Fibroblast of the aortic adventitia (primary cell): Measurements from ENCODE around the gene CCNF. TPM values are rescaled to one million over a fixed set of nuclear protein-coding genes. Genes with fewer than 3 reads are reported as not detected.
"Not testable (repeated sequence)": the region's sequence is repeated elsewhere in the genome, so short reads cannot be mapped to it uniquely, and the experiment has no call there.

Experiments
- DNase-seq: peaks from one replicate; pipeline ENCODE4 v3.0.0-alpha.2; 2010; ENCODE audit warnings: low read depth
- H3K4me3 ChIP-seq: 2 replicates; pipeline ENCODE4 v1.5.1; 2011; ENCODE audit warnings: low read depth, mild to moderate bottlenecking, control low read depth, low read length, moderate library complexity
- CTCF ChIP-seq: IDR thresholded peaks from 2 replicates; pipeline ENCODE4 v1.5.1; 2011; ENCODE audit warnings: mild to moderate bottlenecking, low read length, control low read depth, inconsistent platforms; ENCODE audit not compliant: insufficient read depth
- total RNA-seq: library from RNA; depleted of rRNA; stranded (reverse); fragments of >200 nt; gene quantifications from 2 replicates; pipeline ENCODE4 v1.2.3, GENCODE V29; 2012; ENCODE audit warnings: low replicate concordance

The CCNF gene
- total RNA-seq, 1 donor: 21.1 TPM

DNA sequence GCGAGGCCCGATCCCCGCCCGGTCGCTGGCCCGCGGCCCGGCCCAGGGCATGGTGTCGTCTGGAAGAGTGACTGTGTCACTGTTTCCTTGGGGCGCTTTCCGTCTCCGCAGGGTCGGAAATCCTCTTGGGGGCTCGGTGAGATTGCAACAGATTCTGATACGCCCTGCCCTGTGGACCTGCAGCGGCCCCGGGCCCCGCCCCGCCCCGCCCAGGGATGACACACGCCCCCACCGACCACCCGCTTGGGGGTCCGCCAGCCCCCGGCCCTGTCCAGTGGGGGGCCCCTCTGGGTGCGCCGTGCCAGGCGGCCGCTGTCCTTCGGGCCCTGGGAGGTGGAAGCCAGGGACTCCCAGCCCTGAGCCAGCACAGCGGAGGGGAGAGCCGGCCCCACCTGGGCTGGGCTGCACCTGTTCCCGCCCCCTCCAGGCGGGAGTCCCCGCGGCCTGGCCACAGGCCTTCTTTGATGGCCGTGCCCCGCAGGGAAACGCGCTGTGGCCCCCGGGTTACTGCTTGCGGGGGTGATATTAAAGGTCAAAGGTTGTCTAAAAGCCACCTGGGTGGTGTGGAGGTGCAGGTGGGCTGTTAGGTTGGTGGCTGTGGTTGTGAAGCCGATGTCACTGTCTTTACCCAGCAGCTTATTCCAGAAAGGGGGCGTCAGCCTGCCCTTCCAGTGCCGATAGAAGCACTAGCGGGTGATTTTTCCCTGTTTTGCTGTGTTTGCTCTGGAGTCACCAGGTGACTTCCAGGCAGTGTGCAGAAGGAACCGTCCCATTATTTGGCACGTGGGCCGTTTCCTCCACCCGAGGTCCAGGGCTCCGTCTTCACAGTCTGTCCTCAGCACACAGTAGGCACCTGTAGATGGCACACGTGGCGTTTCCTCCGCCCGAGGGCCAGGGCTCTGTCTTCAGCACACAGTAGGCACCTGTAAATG lies 46.4 kb downstream of the CCNF start:
- DNase-seq: no peak
- no peak for TF ChIP-seq CTCF

GRCh38 chr16:2476345-2476720 lies 47.1 kb downstream of the CCNF start:
- no peak overlapping the region for H3K4me3 ChIP-seq
- no peak for TF ChIP-seq CTCF
- no peak for DNase-seq

More for the DNA sequence above, 46.4 kb downstream of the CCNF start:
- H3K4me3 ChIP-seq: peak overlapping the region; percentile 75

- H3K4me3 ChIP-seq: no peak overlapping the region
- DNase-seq: no peak
- no peak for TF ChIP-seq CTCF
Measured at GRCh38 chr16:2476741-2477140, 47.5 kb downstream of the CCNF start.

- no peak for TF ChIP-seq CTCF
- no peak for DNase-seq
- no peak overlapping the region for H3K4me3 ChIP-seq
Measured at GRCh38 chr16:2477327-2477726, 48.1 kb downstream of the CCNF start.

DNA sequence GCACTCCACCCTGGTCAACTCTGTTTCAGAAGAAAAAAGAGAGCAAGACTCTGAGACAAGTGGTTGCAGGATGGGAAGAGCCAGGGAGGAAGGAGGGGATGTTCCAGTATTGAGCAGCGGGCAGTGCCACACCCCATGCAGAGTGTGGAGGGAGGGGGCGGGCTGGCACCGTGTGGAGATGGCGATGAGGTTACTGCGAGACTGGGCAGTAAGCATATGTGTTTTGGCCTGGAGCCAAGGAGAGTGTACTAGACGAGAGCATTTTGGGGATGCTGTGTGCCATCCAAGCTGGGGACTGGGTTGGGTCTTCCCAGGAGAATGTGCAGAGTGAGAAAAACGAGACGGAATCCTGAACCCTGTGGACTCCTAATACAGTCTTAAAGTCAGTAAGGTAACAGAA lies 49.0 kb downstream of the CCNF start:
- TF ChIP-seq CTCF: no peak
- no peak overlapping the region for H3K4me3 ChIP-seq
- no peak for DNase-seq

DNA sequence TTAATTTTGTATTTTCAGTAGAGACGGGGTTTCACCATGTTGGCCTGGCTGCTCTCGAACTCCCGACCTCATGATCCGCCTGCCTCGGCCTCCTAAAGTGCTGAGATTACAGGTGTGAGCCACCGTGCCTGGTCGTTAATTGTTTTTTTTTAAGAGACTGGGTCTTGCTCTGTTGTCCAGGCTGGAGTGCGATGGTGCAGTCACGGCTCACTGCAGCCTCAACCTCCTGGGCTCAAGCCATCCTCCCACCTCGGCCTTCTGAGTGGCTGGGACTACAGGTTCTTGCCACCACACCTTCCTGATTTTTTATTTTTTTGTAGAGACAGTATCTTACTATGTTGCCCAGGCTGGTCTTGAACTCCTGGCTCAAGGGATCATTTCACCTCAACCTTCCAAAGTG lies 50.7 kb downstream of the CCNF start:
- not testable (repeated sequence) for DNase-seq, H3K4me3 ChIP-seq

DNA sequence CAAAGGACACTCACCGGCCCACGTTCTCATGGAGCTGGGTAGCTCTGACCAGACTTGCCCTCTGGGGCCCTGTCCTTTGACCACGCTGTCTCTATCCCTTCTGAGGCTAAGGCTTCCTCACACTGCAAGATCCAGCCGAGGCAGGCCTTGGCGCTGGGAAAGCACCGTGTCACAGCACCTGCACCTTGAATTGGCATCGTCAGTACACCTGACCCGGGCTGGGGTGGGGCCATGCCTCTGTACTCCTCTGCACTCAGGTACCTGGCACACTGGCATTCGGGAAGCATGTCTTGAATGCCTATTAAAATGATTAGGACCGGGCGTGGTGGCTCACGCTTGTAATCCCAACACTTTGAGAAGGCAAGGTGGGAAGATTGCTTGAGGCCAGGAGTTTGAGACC lies 51.7 kb downstream of the CCNF start:
- no peak overlapping the region for H3K4me3 ChIP-seq
- DNase-seq: no peak
- TF ChIP-seq CTCF: no peak
